HG03521 (cell line): Measurements from ENCODE around the gene TMEM117.

Experiments used
- ATAC-seq: cut with Tn5 transposase; IDR thresholded peaks from one replicate; pipeline ENCODE4 v1.9.1; 2021; ENCODE audit warnings: mild to moderate bottlenecking, moderate library complexity; ENCODE audit not compliant: unreplicated experiment

Gene TMEM117

DNA sequence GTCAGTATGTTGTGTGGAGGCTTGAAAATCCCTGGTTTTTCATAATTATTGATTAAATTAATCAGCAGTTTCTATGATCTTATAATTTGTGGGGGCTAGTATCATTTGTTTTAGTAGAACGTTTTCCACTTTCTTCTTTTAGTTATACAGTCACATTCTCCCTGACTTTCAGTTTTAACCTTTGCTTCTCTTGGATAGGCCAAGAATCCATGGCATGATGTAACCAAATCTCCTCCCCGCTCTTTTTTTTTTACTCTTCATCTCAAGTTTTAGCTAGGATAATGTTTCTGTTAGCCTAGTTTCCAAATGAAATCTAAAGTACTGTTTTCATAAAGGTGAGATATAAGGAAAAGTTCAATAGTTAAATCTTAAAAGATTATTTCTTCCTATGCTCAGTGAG is 106.5 kb downstream of the TMEM117 start:
- no peak for ATAC-seq

GRCh38 chr12:43945983-43946382 is 110.1 kb downstream of the TMEM117 start:
- ATAC-seq: no peak

GRCh38 chr12:43951286-43951685 is 115.4 kb downstream of the TMEM117 start:
- no peak for ATAC-seq

- peak; percentile 84 for ATAC-seq
Measured at GRCh38 chr12:43957732-43958372, 122.0 kb downstream of the TMEM117 start.

DNA sequence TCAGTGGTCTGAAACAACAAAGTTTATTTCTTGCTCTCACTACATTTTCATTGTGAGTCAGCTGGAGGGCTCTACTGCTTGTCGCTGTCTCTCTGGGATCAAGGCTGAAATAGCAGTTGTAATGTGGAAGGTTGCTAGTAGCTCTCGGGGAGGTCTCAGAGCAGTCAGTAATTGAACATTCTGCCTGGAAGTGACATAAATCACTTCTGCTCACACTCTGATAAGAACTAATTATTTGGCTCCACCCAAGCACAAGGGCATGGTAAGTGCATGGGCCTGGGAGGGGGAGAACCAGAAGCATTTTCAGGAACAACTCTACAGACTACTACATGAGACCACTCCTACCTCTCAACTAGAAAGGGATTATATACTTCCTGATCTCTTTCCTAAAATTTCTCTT is 128.2 kb downstream of the TMEM117 start:
- ATAC-seq: no peak

DNA sequence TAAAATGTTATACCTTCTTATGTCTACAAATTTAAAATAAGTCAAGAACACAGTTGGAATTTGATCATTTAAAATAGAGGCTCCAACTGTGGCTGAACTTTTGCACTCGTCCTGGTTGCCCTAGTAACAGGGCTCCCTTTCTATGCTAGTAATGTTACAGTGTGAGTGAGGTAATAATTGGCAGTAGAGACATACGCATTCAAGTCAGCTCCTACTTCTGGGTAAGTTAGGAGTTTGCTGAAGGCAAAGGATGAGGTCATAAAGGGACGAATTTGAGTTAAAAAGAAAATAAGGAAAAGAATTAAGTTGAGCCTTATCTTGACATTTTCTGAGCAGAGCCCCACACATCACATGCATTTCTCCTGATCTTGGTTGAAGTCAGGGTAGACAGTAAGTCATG is 129.1 kb downstream of the TMEM117 start:
- ATAC-seq: no peak

- ATAC-seq: no peak
Measured at GRCh38 chr12:43965899-43966298, 130.0 kb downstream of the TMEM117 start.

DNA sequence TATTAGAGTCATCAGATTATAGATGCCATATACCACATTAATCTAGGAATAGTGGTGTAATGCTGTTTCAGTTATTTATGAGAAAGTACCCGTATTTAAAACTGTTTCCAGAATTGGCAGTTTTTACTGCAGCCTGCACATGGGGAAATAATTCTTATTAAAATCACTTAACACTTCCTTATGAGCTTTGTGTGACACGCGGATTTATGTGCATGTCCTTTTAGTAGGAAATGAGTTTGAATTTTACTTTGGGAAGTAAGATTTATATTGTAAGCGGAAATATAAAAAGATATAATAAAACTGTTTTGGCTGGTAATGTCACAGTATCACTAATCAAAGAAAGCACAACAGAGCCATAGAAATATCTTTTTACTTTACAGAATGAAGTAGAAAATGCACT is 132.9 kb downstream of the TMEM117 start:
- ATAC-seq: no peak

DNA sequence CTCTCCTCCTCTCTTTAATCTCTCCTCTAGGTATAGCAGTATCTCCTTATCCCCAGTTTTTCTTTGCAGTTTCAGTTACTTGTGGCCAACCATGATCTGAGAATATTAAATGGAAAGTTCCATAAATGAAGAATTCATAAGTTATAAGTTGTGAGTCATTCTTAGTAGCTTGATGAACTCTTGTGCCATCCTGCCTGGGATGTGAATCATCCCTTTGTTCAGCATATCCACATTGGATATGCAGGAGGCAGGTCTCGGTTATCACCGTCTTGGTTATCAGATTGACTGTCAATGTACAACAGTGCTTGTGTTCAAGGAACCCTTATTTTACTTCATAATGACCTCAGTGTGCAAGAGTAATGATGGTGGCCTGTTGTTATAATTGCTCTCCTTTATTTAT is 134.0 kb downstream of the TMEM117 start:
- no peak for ATAC-seq

- ATAC-seq: no peak
Measured at GRCh38 chr12:43973385-43973784, 137.5 kb downstream of the TMEM117 start.

- no peak for ATAC-seq
Measured at GRCh38 chr12:43973993-43974392, 138.1 kb downstream of the TMEM117 start.

GRCh38 chr12:43976027-43976426 is 140.1 kb downstream of the TMEM117 start:
- ATAC-seq: no peak

DNA sequence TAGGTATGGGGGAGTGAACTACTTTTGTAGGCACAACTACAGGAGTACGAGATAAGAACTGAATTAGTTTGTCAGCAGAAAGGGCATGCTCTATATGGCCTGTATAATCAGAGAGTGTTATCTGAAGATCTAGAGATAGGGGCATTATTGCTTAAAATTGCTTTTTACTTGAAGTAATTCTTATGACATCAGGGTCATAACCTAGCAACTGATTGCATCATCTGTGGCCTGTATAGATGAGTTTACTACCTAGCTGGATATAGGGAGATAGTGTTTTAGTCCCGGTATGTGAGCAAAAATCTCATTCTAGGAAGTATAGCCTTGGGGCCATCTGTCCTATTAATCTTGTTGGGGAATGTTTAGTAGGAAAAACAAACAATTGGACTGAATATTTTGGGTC is 142.7 kb downstream of the TMEM117 start:
- ATAC-seq: no peak

DNA sequence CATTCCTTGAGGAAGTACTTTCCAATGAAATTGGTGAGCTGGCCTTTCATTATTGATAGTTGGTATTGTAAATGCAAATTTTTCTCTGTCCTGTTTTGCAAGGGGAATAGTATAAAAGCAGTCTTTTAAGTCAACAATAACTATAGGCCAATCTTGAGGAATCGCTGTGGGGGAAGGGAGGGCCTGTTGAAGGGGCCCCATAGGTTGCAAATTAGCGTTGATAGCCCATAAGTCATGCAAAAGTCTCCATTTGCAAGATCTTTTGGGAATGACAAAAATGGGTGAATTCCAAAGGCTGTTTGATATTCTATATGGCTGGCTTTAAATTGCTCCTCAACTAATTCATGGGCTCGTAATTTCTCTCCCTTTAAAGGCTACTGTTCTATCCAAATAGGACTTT is 143.6 kb downstream of the TMEM117 start:
- ATAC-seq: no peak

GRCh38 chr12:43980627-43981191 is 144.8 kb downstream of the TMEM117 start:
- no peak for ATAC-seq

DNA sequence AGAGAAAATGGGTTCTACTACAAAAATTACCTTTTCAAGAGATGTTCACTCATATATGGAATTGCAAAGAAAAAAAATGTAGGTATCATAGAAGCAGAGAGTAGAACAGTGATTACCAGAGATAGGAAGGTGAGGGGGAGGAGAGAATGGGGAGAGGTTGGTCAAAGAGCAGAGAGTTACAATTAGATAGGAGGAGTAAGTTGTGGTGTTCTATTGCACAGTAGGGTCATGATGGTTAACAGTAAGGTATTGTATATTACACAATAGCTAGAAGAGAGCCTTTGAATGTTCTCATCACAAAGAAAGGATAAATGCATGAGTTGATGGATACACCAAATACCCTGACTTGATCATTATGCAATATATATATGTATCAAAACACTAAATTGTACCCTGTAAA is 145.8 kb downstream of the TMEM117 start:
- ATAC-seq: no peak

GRCh38 chr12:43982544-43982943 is 146.7 kb downstream of the TMEM117 start:
- no peak for ATAC-seq

DNA sequence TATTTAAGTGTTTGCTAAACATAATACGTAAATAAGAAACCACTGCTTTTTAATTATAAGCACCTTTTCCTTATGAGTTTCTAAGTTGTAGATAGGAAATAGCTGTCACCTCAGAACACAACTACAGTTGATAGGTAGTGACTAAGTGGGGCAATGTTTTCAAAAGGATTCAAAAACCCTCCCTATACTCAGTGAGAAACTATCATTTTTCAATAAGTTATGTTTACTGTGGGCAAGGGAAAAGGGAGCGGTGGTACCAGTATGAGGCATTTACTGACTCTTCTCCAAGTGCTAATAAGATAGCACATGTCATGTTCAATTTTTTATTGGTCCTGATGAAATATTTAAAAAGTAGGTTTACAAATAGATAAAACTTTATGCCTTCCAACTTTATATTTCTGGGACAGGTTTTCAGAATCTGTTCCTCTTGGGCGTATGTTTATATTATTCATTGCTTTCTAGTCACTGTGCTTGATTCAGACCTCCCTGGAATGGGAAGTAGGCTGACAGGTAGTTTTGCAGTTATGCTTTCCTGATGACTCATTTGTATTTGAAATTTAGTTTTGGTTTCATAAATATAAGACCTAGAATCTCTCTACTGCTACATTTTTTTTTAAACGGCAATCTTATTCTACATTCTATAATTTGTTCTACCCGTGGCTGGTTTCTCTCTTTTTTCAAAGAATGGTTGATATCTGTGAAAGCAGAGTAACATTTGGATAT is 153.1 kb downstream of the TMEM117 start:
- peak; percentile 83 for ATAC-seq

DNA sequence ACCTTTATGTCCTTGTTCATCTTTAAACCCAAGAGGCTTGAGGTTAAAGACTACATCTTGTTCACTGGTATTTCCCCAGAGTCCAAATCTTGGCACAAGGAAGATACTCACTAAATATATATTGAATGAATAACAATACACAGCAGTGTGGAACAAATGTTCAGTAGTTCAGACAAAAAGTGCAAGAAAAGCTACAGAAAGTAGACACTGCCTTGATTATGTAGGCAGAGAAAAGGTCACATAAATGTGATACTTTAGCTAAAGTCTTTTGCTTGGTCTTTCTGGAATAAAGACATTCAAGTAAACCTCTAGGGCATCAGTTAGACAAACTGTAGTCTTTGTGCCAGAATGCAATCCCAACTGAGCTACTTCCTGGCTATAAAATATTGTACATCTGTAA is 157.0 kb downstream of the TMEM117 start:
- no peak for ATAC-seq

DNA sequence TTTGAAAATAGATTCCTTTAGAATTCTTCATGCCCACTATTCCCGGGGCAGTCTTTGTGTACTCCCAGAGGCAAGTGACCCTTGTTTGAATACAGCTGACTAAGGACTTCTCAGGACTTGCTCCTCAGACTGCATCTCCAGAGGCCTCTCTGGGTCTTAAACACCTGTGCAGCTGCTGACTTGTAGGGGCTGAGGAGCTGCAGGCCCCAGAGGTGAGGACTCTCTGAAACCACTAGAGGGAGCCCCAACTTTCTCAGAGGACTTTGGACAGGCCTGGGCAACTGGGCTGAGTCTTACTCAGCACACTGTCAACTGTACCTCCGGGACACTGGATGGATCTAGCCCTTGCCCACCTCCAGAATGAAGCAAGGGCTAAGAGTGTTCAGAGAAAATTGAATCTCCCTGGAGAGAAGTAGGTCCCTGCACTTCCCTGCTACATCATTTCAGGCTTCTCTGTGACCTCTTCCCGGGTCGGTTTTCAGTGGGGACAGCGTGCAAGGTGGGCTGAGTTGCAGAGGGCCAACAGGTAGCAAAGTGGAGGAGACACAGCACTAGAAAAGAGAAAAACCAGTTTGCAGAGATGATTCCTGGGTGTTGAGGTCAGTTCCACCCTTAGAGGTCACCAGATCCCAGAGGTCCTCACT is 164.6 kb downstream of the TMEM117 start:
- ATAC-seq: peak; percentile 99

DNA sequence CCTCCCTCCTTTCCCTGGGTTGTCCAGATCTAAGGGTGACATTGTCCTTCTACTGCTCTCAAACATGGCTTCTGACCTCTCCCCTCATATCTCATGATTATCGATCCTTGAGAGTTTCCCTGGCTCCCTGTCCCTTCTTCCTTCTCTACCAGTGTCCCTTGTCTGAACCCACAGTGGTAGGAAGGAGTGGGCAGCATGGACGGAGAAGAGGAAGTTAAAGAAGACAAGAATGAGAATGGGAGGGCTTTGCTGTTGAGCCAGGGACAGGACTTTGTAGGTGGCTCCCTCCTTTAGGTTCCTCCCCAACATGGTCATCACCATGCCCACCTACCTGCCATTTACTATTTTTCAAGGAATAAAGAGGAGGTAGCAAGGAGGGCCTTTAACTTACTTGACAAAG is 166.7 kb downstream of the TMEM117 start:
- ATAC-seq: no peak

DNA sequence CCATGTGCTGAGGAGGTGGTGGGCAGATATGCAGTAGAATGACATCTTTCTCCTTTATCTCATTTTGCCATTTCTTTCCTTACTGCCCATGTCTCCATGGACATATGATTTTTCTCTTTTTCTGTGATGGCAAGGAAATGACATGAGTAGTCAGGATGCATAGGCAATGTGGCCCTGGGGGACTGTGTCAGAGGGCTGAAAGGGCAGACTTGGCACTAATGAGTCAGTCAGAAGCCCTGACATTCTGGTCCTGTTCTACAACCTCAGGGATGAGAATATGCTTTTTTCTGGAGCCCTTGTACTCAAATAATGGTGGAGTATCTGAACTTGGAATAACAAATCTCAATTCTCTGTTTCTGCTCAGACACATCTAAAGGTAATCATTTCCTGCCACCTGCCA is 167.8 kb downstream of the TMEM117 start:
- ATAC-seq: no peak
